GM21360 (cell line): ENCODE measurements around the gene ZC2HC1C.

Experiments
- ATAC-seq: cut with Tn5 transposase; IDR thresholded peaks from one replicate; pipeline ENCODE4 v1.9.1; 2021; ENCODE audit warnings: mild to moderate bottlenecking, moderate library complexity; ENCODE audit not compliant: unreplicated experiment

The ZC2HC1C gene

GRCh38 chr14:75128596-75128990, 59.2 kb downstream of the ZC2HC1C start:
- no peak for ATAC-seq
